OCI-LY3 (cell line): ENCODE results near the gene YPEL3.

Experiments
- H2AFZ ChIP-seq: fragments of 200-600, 300-600 bp; shearing (Covaris generic); 2 replicates; pipeline ENCODE4 v1.6.0; 2014; ENCODE audit warnings: antibody characterized with exemption, low read depth, low read length
- H3K27ac ChIP-seq: fragments of 200-600, 300-600 bp; sonication (generic); 2 replicates; pipeline ENCODE4 v1.5.1; 2014; ENCODE audit warnings: mild to moderate bottlenecking, low read length, moderate library complexity, mixed read lengths
- H3K27me3 ChIP-seq: fragments of 200-600, 300-600 bp; sonication (generic); 2 replicates; pipeline ENCODE4 v1.6.1; 2014; ENCODE audit warnings: low read depth, low read length, mixed read lengths
- H3K36me3 ChIP-seq: fragments of 200-600, 300-600 bp; sonication (generic); replicated peaks from 2 replicates; pipeline ENCODE3; 2014; ENCODE audit warnings: low read depth, low read length, mixed read lengths
- H3K4me1 ChIP-seq: fragments of 300-600, 200-600 bp; sonication (generic); 2 replicates; pipeline ENCODE4 v1.6.1; 2014; ENCODE audit warnings: low read length, mixed read lengths
- H3K4me2 ChIP-seq: fragments of 200-600, 300-600 bp; sonication (generic); 2 replicates; pipeline ENCODE4 v1.6.1; 2014; ENCODE audit warnings: low read length, mixed read lengths
- H3K4me3 ChIP-seq: fragments of 300-600, 200-600 bp; sonication (generic); 2 replicates; pipeline ENCODE4 v1.5.1; 2014; ENCODE audit warnings: antibody characterized with exemption, mild to moderate bottlenecking, low read length, moderate library complexity
- H3K79me2 ChIP-seq: fragments of 300-600, 200-600 bp; shearing (Covaris generic); 2 replicates; pipeline ENCODE4 v1.6.1; 2014; ENCODE audit warnings: mild to moderate bottlenecking, low read length, mixed read lengths
- H3K9ac ChIP-seq: fragments of 300-600, 200-600 bp; shearing (Covaris generic); 2 replicates; pipeline ENCODE4 v1.6.0; 2014; ENCODE audit warnings: mild to moderate bottlenecking, low read length, moderate library complexity
- H3K9me3 ChIP-seq: fragments of 200-600, 300-600 bp; shearing (Covaris generic); 2 replicates; pipeline ENCODE4 v1.6.1; 2014; ENCODE audit warnings: low read length, mixed read lengths; ENCODE audit not compliant: insufficient read depth
- H4K20me1 ChIP-seq: fragments of 200-600, 300-600 bp; sonication (generic); 2 replicates; pipeline ENCODE4 v1.6.1; 2016; ENCODE audit warnings: low read length, mixed read lengths; ENCODE audit not compliant: insufficient read depth
- EZH2phosphoT487 ChIP-seq: fragments of 200-600 bp; shearing (Covaris generic); IDR thresholded peaks from 2 replicates; pipeline ENCODE4 v1.6.1; 2018; ENCODE audit warnings: antibody characterized with exemption, mixed run types, low read depth
- TF ChIP-seq, protein P1 (sequence below): fragments of 200-600, 300-600 bp; sonication (generic); IDR thresholded peaks from 2 replicates; pipeline ENCODE4 v1.5.1; 2014; ENCODE audit warnings: antibody characterized with exemption, low read length, low read depth

YPEL3 gene

GRCh38 chr16:30137897-30138296 lies 41.9 kb upstream of the YPEL3 start:
- peaks cover 19% of the 10 kb centered on the region for H3K4me1 ChIP-seq
- H3K4me3 ChIP-seq: no peak overlapping the region

GRCh38 chr16:30136971-30137605 lies 41.1 kb upstream of the YPEL3 start:
- Histone ChIP-seq H4K20me1 (no peaks in the 10 kb centered on the region), H3K27ac (no peak overlapping the region), H2AFZ (no peak overlapping the region), H3K4me2 (no peak overlapping the region), H3K9me3 (no peaks in the 10 kb centered on the region), H3K27me3 (no peaks in the 10 kb centered on the region), H3K79me2 (no peaks in the 10 kb centered on the region), H3K4me3 (no peak overlapping the region), H3K9ac (no peak overlapping the region), H3K4me1 (peaks cover 19% of the 10 kb centered on the region), H3K36me3 (no peaks in the 10 kb centered on the region)
- TF ChIP-seq, protein P1, sequence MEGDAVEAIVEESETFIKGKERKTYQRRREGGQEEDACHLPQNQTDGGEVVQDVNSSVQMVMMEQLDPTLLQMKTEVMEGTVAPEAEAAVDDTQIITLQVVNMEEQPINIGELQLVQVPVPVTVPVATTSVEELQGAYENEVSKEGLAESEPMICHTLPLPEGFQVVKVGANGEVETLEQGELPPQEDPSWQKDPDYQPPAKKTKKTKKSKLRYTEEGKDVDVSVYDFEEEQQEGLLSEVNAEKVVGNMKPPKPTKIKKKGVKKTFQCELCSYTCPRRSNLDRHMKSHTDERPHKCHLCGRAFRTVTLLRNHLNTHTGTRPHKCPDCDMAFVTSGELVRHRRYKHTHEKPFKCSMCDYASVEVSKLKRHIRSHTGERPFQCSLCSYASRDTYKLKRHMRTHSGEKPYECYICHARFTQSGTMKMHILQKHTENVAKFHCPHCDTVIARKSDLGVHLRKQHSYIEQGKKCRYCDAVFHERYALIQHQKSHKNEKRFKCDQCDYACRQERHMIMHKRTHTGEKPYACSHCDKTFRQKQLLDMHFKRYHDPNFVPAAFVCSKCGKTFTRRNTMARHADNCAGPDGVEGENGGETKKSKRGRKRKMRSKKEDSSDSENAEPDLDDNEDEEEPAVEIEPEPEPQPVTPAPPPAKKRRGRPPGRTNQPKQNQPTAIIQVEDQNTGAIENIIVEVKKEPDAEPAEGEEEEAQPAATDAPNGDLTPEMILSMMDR: no peak
- no peak for TF ChIP-seq EZH2phosphoT487

More at GRCh38 chr16:30137897-30138296, 41.9 kb upstream of the YPEL3 start:
- no peaks in the 10 kb centered on the region for H3K27me3 ChIP-seq
- H3K9ac ChIP-seq: no peak overlapping the region
- H2AFZ ChIP-seq: no peak overlapping the region
- H3K27ac ChIP-seq: no peak overlapping the region
- TF ChIP-seq, protein P1: no peak
- no peak for TF ChIP-seq EZH2phosphoT487
- H3K36me3 ChIP-seq: no peaks in the 10 kb centered on the region
- H3K4me2 ChIP-seq: no peak overlapping the region
- H3K79me2 ChIP-seq: no peaks in the 10 kb centered on the region
- no peaks in the 10 kb centered on the region for H3K9me3 ChIP-seq
- H4K20me1 ChIP-seq: no peaks in the 10 kb centered on the region

DNA sequence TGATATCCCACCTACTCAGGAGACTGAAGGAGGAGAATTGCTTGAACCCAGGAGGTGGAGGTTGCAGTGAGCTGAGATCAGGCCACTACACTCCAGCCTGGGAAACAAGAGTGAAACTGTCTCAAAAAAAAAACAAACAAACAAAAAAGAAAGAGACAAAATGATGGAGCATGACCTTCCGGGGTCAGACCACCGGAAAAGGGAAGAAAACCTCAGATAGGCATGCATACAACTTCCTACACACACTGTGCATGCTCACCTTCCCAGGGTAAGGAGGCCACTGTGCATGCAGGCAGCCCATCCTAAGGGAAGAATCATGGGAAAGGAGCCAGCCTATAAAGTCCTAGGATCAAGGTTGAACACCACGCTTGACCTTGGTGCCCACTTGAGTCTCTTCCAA lies 36.6 kb upstream of the YPEL3 start:
- no peak overlapping the region for H3K27ac ChIP-seq
- no peaks in the 10 kb centered on the region for H3K27me3 ChIP-seq

GRCh38 chr16:30131869-30132475 lies 36.0 kb upstream of the YPEL3 start:
- Histone ChIP-seq H3K79me2 (no peaks in the 10 kb centered on the region), H3K4me2 (no peak overlapping the region), H3K27ac (no peak overlapping the region), H3K4me1 (peaks cover 12% of the 10 kb centered on the region), H3K36me3 (no peaks in the 10 kb centered on the region), H4K20me1 (no peaks in the 10 kb centered on the region), H2AFZ (no peak overlapping the region), H3K4me3 (no peak overlapping the region), H3K9ac (no peak overlapping the region), H3K27me3 (no peaks in the 10 kb centered on the region), H3K9me3 (no peaks in the 10 kb centered on the region)
- TF ChIP-seq EZH2phosphoT487: no peak
- TF ChIP-seq, protein P1: no peak

More for the DNA sequence above, 36.6 kb upstream of the YPEL3 start:
- Histone ChIP-seq H2AFZ (no peak overlapping the region), H4K20me1 (no peaks in the 10 kb centered on the region), H3K9me3 (no peaks in the 10 kb centered on the region), H3K4me3 (no peak overlapping the region), H3K9ac (no peak overlapping the region), H3K4me1 (peaks cover 12% of the 10 kb centered on the region), H3K79me2 (no peaks in the 10 kb centered on the region), H3K36me3 (no peaks in the 10 kb centered on the region), H3K4me2 (no peak overlapping the region)
- TF ChIP-seq, protein P1: no peak
- no peak for TF ChIP-seq EZH2phosphoT487
